GM12864 (cell line): ENCODE results near the gene SEMA3E.

Experiments used
- DNase-seq: peaks from one replicate; pipeline ENCODE4 v3.0.0-alpha.2; 2011; ENCODE audit warnings: low read depth
- H3K4me3 ChIP-seq: 2 replicates; pipeline ENCODE4 v1.5.1; 2011; ENCODE audit warnings: mild to moderate bottlenecking, low read depth, low read length, control low read depth
- CTCF ChIP-seq: IDR thresholded peaks from 2 replicates; pipeline ENCODE4 v1.5.1; 2011; ENCODE audit warnings: low read depth, mild to moderate bottlenecking, moderate library complexity, low read length, control low read depth, inconsistent platforms; ENCODE audit errors: missing control alignments

Gene SEMA3E

DNA sequence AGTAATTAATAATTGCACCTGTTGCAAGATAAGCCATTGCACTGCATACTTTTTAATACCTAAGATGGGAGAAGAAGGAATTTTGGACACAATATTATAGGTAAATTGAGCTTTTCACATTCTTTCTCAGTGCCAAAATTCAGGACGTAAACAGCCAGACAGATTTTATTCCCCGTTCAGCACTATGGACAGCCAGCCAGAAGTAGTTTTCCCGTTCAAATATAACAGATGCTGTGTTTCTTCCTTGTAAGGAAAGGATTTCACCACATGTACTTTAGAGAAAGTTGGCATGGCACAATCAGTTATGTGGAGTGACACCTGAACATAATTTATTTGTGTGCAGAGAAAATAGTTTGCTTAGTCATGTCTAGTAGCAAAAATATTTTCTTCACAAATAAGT, 34.8 kb downstream of the SEMA3E start:
- no peak overlapping the region for H3K4me3 ChIP-seq
- DNase-seq, result no peak
- TF ChIP-seq CTCF, result no peak

DNA sequence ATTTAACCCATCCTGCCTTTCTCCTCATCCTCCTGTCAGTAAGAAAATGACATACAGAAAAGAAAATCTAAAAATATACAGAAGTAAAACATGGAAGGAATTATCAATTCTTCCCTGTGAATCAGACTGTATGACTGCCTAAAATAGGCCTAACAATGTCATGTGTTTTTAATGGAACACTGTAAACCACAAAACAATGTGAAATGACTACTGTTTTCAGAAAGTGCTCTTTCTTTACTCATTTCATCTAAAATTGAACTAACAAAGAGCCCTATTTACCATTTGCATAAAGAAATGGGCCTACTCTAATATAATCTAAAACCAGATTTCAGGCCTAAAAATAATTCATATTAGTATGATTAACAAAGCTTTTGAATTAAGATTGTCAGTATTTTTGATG, 35.7 kb downstream of the SEMA3E start:
- H3K4me3 ChIP-seq, result no peak overlapping the region
- TF ChIP-seq CTCF, result no peak
- no peak for DNase-seq

GRCh38 chr7:83611776-83612175, 37.2 kb downstream of the SEMA3E start:
- DNase-seq, result no peak
- no peak overlapping the region for H3K4me3 ChIP-seq
- TF ChIP-seq CTCF, result no peak

DNA sequence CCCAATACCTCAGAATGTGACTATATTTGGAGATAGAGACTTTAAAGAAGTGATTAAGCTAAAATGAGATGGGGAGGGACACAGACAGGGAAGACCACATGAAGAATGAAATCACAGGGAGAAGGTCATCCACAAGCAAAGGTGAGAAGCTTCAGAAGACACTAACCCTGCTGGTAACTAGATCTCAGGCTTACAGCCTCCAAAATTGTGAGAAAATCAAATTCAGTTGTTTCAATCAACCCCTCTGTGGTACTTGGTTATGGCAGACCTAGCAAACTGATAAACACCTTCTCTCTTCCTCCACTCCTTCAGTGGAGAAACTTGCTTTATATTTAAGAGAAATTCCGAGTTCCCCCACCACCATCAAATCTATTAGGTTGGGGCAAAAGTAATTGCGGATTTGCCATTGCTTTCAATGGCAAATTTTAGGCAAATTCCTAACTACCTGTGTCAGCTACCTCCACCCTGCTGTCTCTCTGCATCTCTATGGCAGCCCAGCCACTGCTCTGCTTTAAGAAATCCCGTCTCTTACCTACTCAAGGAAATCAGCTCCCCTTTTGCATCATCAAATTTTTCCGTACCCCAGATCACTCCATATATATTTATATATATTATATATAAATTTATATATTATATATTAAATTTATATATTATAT, 38.2 kb downstream of the SEMA3E start:
- no peak overlapping the region for H3K4me3 ChIP-seq
- DNase-seq, result no peak

DNA sequence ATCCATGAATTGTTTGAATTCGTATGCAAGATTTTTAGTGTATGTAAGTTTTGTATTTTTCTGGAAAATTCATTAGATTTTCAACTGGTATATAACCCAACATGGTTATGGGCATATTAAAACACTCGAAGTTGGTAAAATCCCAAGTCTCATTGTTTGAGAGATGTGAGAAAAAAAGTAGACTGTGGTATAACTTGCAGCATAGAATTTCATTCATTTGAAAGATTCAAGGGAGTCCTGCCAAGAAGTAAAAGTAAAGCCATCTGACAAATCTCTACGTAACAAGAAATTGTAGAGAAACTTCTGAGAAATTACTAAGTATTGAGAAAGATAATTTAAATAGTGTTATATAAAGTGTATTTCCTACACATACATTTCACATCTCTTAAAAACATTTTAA, 40.2 kb downstream of the SEMA3E start:
- H3K4me3 ChIP-seq, result no peak overlapping the region
- DNase-seq, result no peak
- no peak for TF ChIP-seq CTCF

More for the DNA sequence above, 38.2 kb downstream of the SEMA3E start:
- no peak for TF ChIP-seq CTCF

DNA sequence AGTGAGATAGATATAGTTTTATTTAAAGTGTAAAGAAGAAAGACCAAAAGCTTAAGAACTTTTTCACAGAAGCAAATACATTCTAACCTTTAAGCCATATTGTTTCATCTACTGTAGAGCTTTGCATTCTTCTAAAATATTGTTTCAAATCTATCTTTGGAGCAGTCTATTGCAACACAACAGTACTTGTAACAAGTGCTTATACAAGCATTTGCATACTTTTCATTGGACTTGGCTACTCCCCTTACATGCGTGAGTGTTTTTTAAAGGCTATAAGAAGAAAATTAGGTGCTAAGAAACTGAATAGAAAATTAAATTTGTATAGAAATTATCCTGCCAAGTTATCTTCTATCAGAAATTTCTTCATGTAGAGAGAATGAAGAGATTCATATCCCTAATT, 45.3 kb downstream of the SEMA3E start:
- TF ChIP-seq CTCF, result no peak
- no peak for DNase-seq
- H3K4me3 ChIP-seq, result no peak overlapping the region

- no peak for DNase-seq
- no peak overlapping the region for H3K4me3 ChIP-seq
- no peak for TF ChIP-seq CTCF
These were observed 49.8 kb downstream of the SEMA3E start for GRCh38 chr7:83599131-83599530.
